MM.1S (cell line): ENCODE data around the gene HTR1D.
"Not testable (repeated sequence)": the region's sequence is repeated elsewhere in the genome, so short reads cannot be mapped to it uniquely, and the experiment has no call there.

Experiments used
- DNase-seq: peaks from one replicate; pipeline ENCODE4 v3.0.0-alpha.2; 2015
- H2AFZ ChIP-seq: fragments of 300-600 bp; sonication (generic); 2 replicates; pipeline ENCODE4 v1.6.0; 2016; ENCODE audit warnings: antibody characterized with exemption, low read length
- H3F3A ChIP-seq: fragments of 300-600 bp; sonication (generic); 2 replicates; pipeline ENCODE4 v1.6.1; 2016; ENCODE audit warnings: mild to moderate bottlenecking, antibody characterized with exemption, low read length, moderate library complexity, mixed read lengths; ENCODE audit not compliant: insufficient read depth
- H3K27ac ChIP-seq: fragments of 300-600 bp; sonication (generic); 2 replicates; pipeline ENCODE4 v1.5.1; 2016; ENCODE audit warnings: mild to moderate bottlenecking, low read length
- H3K27me3 ChIP-seq: fragments of 300-600 bp; sonication (generic); replicated peaks from 2 replicates; pipeline ENCODE4 v1.6.0; 2016; ENCODE audit warnings: low read length; ENCODE audit not compliant: insufficient read depth
- H3K36me3 ChIP-seq: fragments of 300-600 bp; sonication (generic); replicated peaks from 2 replicates; pipeline ENCODE4 v1.6.1; 2016; ENCODE audit warnings: mild to moderate bottlenecking, low read length, mixed read lengths; ENCODE audit not compliant: insufficient read depth
- H3K4me1 ChIP-seq: fragments of 300-600 bp; sonication (generic); 2 replicates; pipeline ENCODE4 v1.6.1; 2016; ENCODE audit warnings: low read length, mixed read lengths
- H3K4me2 ChIP-seq: fragments of 300-600 bp; sonication (generic); 2 replicates; pipeline ENCODE4 v1.6.0; 2016; ENCODE audit warnings: low read depth, low read length
- H3K4me3 ChIP-seq: fragments of 300-600 bp; sonication (generic); 2 replicates; pipeline ENCODE4 v1.5.1; 2016; ENCODE audit warnings: low read length, mixed read lengths
- H3K79me2 ChIP-seq: fragments of 300-600 bp; sonication (generic); 2 replicates; pipeline ENCODE4 v1.6.1; 2016; ENCODE audit warnings: mixed run types, low read length, mixed read lengths
- H3K9ac ChIP-seq: fragments of 300-600 bp; sonication (generic); 2 replicates; pipeline ENCODE4 v1.6.1; 2016; ENCODE audit warnings: low read length, mixed read lengths
- H3K9me2 ChIP-seq: fragments of 300-600 bp; sonication (generic); replicated peaks from 2 replicates; pipeline ENCODE4 v1.6.1; 2016; ENCODE audit warnings: mild to moderate bottlenecking, low read length, mixed read lengths; ENCODE audit not compliant: insufficient read depth
- H3K9me3 ChIP-seq: fragments of 300-600 bp; sonication (generic); replicated peaks from 2 replicates; pipeline ENCODE4 v1.6.1; 2016; ENCODE audit warnings: mild to moderate bottlenecking, low read length, mixed read lengths; ENCODE audit not compliant: insufficient read depth
- H4K20me1 ChIP-seq: fragments of 300-600 bp; sonication (generic); 2 replicates; pipeline ENCODE4 v1.6.1; 2016; ENCODE audit warnings: mild to moderate bottlenecking, low read length, moderate library complexity, mixed read lengths; ENCODE audit not compliant: insufficient read depth
- CTCF ChIP-seq: fragments of 300-600 bp; sonication (generic); IDR thresholded peaks from 2 replicates; pipeline ENCODE4 v1.5.1; 2016; ENCODE audit warnings: antibody characterized with exemption, low read length, mixed read lengths
- EZH2 ChIP-seq: fragments of 300-600 bp; sonication (generic); optimal IDR thresholded peaks from 2 replicates; pipeline ENCODE3; 2017; ENCODE audit warnings: low read depth, mild to moderate bottlenecking, antibody characterized with exemption, low read length, mixed read lengths
- EZH2phosphoT487 ChIP-seq: fragments of 300-600 bp; sonication (generic); IDR thresholded peaks from 2 replicates; pipeline ENCODE4 v1.6.1; 2018; ENCODE audit warnings: antibody characterized with exemption, low read length

Gene HTR1D

GRCh38 chr1:23237508-23237907, 20.2 kb upstream of the HTR1D start:
- no peaks in the 10 kb centered on the region for H3F3A ChIP-seq
- H3K4me2 ChIP-seq, result no peak overlapping the region
- no peaks in the 10 kb centered on the region for H3K27me3 ChIP-seq
- no peaks in the 10 kb centered on the region for H3K79me2 ChIP-seq
- no peak overlapping the region for H3K27ac ChIP-seq
- no peaks in the 10 kb centered on the region for H3K9me2 ChIP-seq
- H3K36me3 ChIP-seq, result no peaks in the 10 kb centered on the region
- DNase-seq, result no peak
- H3K9me3 ChIP-seq, result no peaks in the 10 kb centered on the region
- no peak overlapping the region for H3K4me3 ChIP-seq
- no peaks in the 10 kb centered on the region for H4K20me1 ChIP-seq
- no peak overlapping the region for H2AFZ ChIP-seq
- H3K9ac ChIP-seq, result no peak overlapping the region
- TF ChIP-seq EZH2 (no peak), EZH2phosphoT487 (no peak), CTCF (no peak)
- no peaks in the 10 kb centered on the region for H3K4me1 ChIP-seq

- Histone ChIP-seq H3K27ac (no peak overlapping the region), H3K9me2 (no peaks in the 10 kb centered on the region), H4K20me1 (no peaks in the 10 kb centered on the region), H3K9me3 (no peaks in the 10 kb centered on the region), H3K27me3 (no peaks in the 10 kb centered on the region), H3K4me2 (no peak overlapping the region), H2AFZ (no peak overlapping the region), H3F3A (no peaks in the 10 kb centered on the region), H3K9ac (no peak overlapping the region), H3K79me2 (no peaks in the 10 kb centered on the region), H3K36me3 (no peaks in the 10 kb centered on the region), H3K4me1 (no peaks in the 10 kb centered on the region), H3K4me3 (no peak overlapping the region)
- DNase-seq, result no peak
- no peak for TF ChIP-seq EZH2phosphoT487
- no peak for TF ChIP-seq EZH2
- no peak for TF ChIP-seq CTCF
These were observed 10.5 kb upstream of the HTR1D start for GRCh38 chr1:23227806-23228205.

- H3K9me2 ChIP-seq, result no peaks in the 10 kb centered on the region
- no peaks in the 10 kb centered on the region for H3K4me1 ChIP-seq
- no peaks in the 10 kb centered on the region for H3K9me3 ChIP-seq
- no peaks in the 10 kb centered on the region for H3F3A ChIP-seq
- no peak for TF ChIP-seq EZH2
- TF ChIP-seq CTCF, result no peak
- H3K79me2 ChIP-seq, result no peaks in the 10 kb centered on the region
- no peak overlapping the region for H3K4me3 ChIP-seq
- no peaks in the 10 kb centered on the region; the same call in 1 of the 2 replicates for H3K27me3 ChIP-seq
- no peaks in the 10 kb centered on the region for H4K20me1 ChIP-seq
- no peak overlapping the region for H3K9ac ChIP-seq
- DNase-seq, result no peak
- no peak overlapping the region for H3K4me2 ChIP-seq
- no peaks in the 10 kb centered on the region for H3K36me3 ChIP-seq
- H2AFZ ChIP-seq, result no peak overlapping the region
- no peak overlapping the region for H3K27ac ChIP-seq
These were observed 7.7 kb upstream of the HTR1D start for GRCh38 chr1:23224739-23225648.

GRCh38 chr1:23223963-23224362, 6.7 kb upstream of the HTR1D start:
- H3K9me3 ChIP-seq, H3K36me3 ChIP-seq, H3K9me2 ChIP-seq: not testable (repeated sequence)

GRCh38 chr1:23223490-23223951, 6.2 kb upstream of the HTR1D start:
- peaks cover 11% of the 10 kb centered on the region; the same call in 1 of the 2 replicates for H3K27me3 ChIP-seq
- not testable (repeated sequence) for H3K4me3 ChIP-seq, H3K9me2 ChIP-seq, H2AFZ ChIP-seq, H3K36me3 ChIP-seq, H3K4me1 ChIP-seq, H3K79me2 ChIP-seq, H3K9ac ChIP-seq, H4K20me1 ChIP-seq, H3F3A ChIP-seq, H3K4me2 ChIP-seq, H3K27ac ChIP-seq, DNase-seq, H3K9me3 ChIP-seq

More at GRCh38 chr1:23223963-23224362, 6.7 kb upstream of the HTR1D start:
- H3K79me2 ChIP-seq, H3K27me3 ChIP-seq, H3K4me2 ChIP-seq, H2AFZ ChIP-seq, H3F3A ChIP-seq, H3K4me1 ChIP-seq, H3K27ac ChIP-seq, H4K20me1 ChIP-seq, H3K4me3 ChIP-seq, H3K9ac ChIP-seq, DNase-seq: not testable (repeated sequence)
